GM19099 (cell line): ENCODE results near the gene ANO2.

Experiments used
- POLR2A ChIP-seq: IDR thresholded peaks from 3 replicates; pipeline ENCODE4 v1.6.1; 2011; ENCODE audit warnings: low read depth; ENCODE audit not compliant: insufficient read length; ENCODE audit errors: extremely low read depth

The ANO2 gene

DNA sequence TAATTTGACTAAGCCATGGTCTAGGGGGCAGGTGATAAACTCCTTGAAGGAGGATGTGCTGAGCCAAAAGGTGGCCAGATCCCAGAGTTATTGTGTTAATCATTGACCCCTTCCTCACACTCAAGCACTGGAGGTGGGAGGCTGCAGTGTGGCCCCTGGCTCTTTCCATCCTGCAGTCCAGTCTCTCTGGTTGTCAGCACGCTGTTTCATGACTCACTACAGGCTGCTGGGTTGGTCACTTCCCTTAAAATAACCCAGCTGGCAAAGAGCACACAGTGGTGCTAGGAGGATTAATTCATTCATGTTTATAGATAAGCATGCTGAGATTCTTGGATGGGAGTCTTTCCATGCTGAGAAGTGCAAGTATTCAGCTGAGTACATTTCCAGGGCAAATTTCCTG lies 228.9 kb downstream of the ANO2 start:
- no peak for TF ChIP-seq POLR2A

GRCh38 chr12:5715021-5715420 lies 230.0 kb downstream of the ANO2 start:
- no peak for TF ChIP-seq POLR2A

DNA sequence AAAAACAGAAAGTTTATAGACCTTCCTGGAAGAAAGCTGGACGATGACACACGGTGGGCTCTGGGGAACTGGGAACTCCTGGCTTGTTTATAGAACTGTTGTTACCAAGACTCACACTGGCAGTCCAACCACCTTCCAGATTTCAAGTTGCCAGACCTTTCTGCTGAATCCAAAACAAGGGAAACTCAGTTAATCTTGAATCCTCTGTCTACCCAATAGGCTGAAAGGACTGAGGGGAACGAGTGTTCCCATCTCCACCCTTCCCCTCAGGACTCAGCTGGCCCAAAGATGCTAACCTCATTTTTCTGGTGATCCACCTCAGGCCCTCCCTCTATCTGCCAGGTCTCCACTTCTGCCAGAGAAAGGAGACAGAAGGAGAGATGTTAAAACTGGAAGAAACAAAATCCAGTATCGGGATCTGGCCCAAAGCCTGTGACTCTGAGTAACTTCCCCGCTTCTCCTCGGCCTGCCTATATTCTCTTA lies 231.4 kb downstream of the ANO2 start:
- no peak for TF ChIP-seq POLR2A

DNA sequence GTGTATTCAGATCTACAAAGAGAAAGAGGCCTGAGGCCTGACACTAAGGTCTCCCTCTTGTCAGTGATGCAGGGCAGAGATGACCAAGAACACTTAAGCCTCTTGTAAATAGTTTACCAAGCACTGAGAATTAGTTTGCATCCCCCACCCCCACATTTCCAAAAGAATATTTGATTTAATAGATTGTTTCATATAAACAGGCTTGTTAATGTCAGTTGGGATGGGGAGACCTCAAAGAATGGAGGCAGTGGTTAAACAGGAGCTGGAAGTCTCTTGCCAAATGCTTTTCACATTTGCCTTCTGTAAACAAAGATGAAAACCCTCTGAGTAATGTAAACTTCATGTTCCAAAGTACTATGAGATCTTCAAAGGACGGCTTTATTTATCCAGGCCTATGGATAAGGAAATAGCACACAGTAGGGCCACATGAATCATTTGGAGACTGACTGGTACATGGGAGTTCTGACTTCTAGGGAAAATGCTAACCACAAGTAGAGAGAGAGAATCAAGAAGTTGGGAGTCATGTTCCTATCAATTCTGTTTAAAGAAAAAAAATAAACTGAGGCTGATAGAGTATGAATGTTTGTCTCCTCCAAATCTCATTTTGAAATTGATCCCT lies 234.7 kb downstream of the ANO2 start:
- no peak for TF ChIP-seq POLR2A

GRCh38 chr12:5708371-5708770 lies 236.7 kb downstream of the ANO2 start:
- no peak for TF ChIP-seq POLR2A

- TF ChIP-seq POLR2A, result no peak
Observed at GRCh38 chr12:5706247-5706646, 238.8 kb downstream of the ANO2 start.

DNA sequence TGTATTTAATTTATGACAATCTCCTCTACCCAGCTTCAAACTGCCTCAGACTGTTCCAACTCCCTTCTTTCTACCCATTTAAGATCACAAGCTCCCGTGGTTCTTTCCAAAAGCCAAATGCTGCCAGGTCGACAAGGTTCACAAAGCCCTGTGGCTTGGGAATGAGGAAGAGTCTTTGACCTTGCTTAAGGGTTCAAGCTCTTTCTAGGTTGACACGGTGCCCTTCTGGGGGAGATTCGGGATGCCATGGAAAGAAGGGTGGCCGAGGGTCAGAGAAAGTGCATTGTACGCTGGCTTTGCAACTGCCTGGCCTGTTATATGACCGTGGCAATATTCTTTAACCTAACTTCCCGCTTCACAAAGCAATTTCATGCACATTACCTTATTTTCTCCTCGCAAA lies 239.3 kb downstream of the ANO2 start:
- no peak for TF ChIP-seq POLR2A

- no peak for TF ChIP-seq POLR2A
Observed at GRCh38 chr12:5694759-5695409, 250.2 kb downstream of the ANO2 start.

DNA sequence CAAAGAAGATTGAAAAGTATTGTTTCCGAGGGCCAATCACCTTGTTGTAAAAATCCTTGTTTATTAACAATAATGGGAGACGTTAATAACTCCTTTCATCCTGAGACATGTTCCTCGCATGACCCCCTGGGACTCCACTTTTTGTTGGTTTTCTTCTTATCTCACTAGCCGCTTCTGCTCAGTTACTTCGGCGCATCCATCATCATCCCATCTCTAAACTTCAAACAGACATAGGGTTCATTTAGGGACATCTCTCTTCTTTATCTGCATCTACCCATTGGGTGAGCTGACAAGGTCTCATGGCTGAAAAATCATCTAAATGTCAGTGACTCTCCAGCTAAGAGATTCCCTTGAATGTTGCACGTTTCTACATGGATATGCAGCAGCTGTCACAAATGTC lies 252.2 kb downstream of the ANO2 start:
- no peak for TF ChIP-seq POLR2A

GRCh38 chr12:5691943-5692342 lies 253.1 kb downstream of the ANO2 start:
- TF ChIP-seq POLR2A, result no peak

- no peak for TF ChIP-seq POLR2A
Observed at GRCh38 chr12:5690240-5690639, 254.8 kb downstream of the ANO2 start.

DNA sequence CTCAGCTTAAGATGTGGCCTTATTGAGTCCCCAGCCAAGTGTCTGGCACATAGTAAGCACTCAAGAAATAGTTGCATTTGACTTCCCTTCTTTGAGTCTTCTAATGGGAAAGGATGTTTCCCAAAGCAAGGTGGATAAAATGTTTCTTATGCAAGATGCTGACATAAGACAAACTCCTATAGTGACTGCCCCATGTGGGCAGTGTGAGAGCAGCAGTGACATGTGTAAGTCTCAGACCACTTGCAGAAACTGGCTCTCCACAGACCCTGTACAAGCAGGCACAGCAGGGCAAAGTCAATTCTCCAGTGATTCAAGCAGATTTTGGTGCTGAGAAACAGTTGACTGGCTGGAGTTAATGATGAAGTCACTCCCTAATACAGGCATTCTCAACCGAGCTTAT lies 255.3 kb downstream of the ANO2 start:
- TF ChIP-seq POLR2A, result no peak

DNA sequence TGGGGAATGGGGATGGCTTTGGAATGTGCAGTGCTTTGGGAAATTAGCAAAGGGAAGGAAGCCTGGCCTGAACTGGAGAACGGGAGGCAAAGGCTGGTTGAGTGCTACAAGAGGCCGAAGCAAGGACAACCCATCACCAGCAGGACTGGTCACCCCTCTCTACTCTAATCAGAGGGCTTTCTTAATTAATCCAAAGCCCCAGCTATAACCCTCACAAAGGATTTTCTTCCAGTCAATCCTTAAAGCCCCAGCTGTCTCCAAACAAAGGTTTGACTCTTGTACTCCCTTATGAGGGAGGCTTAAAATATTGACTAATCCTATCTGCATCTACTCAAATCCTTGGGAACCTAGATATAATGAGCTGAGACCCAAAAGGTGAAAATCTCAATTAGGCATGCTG lies 256.8 kb downstream of the ANO2 start:
- no peak for TF ChIP-seq POLR2A

DNA sequence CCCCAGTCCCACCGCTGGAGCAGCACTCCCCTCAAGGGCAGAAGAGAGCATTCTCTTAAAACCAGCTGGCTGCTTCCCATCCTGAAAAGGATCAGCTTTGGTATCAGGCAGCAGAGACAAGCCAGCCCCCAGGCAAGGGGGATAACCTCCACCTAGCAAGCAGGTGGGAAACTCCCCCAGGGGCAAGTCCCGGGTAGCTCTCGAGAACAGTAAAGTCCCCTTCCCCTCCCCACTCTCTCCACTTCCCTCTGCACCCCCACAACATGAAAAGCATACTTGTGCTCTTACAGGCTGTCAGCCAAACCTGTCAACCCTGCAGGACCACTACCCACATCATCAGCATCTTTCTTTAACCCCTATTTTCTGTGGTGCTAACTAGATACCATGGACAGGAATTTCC lies 259.1 kb downstream of the ANO2 start:
- no peak for TF ChIP-seq POLR2A

DNA sequence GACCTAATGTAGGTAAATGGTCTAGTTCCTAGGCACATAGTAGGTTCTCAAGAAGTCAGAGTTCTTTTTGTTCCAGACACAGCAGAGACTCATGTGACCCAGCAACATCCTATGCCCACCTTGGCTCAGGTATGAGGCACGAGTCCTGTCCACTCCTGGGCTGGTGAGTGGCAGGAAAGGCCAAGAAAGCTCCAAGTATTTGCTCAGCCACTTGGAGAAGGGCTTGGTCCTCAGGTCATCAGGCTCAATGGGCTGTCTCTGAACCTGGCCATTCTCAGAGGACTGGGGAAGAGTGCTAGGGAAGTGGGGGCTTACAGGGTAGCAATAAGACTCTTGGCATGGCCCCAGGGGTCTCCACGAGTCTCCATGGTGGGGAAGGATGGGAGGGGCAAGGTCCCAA lies 260.1 kb downstream of the ANO2 start:
- TF ChIP-seq POLR2A, result no peak

- TF ChIP-seq POLR2A, result no peak
Observed at GRCh38 chr12:5682581-5682980, 262.5 kb downstream of the ANO2 start.

DNA sequence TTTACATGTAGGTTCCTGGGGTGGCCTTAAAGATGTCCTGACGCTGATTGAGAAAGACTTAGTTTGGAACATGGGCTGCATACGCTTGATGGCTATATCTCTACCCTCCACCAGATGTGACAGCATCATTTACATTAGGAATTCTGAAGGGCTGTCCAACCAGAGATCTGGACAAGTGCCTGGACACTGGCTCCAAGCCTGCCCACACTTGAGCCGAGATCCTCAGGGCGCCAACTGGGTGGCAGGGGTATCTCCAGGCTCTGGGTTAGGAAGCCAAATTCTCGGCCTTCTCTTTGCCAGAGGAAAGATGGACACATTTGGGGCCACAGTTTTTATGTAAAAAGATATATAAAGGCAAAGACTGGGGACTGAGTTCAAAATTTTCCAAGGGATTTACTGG lies 266.9 kb downstream of the ANO2 start:
- no peak for TF ChIP-seq POLR2A
